Smooth muscle cell (in vitro differentiated cells): ENCODE measurements around the gene CDH26. TPM values are rescaled to one million over a fixed set of nuclear protein-coding genes. Genes with fewer than 3 reads are reported as not detected.
"Not testable (repeated sequence)": the region's sequence is repeated elsewhere in the genome, so short reads cannot be mapped to it uniquely, and the experiment has no call there.

Experiments
- DNase-seq: peaks from one replicate; lab custom pipeline; 2025; ENCODE audit not compliant: unreplicated experiment; lab: John Stamatoyannopoulos, UW
- H2AFZ ChIP-seq: fragments of 200-600 bp; sonication (generic); 2 replicates; pipeline ENCODE4 v1.6.0; 2016; ENCODE audit warnings: antibody characterized with exemption, low read depth, mild to moderate bottlenecking
- H3F3A ChIP-seq: fragments of 200-600 bp; sonication (generic); 2 replicates; pipeline ENCODE4 v1.6.0; 2017; ENCODE audit warnings: antibody characterized with exemption, low read depth
- H3K27ac ChIP-seq: fragments of 200-600 bp; sonication (generic); 2 replicates; pipeline ENCODE4 v1.5.1; 2016; ENCODE audit warnings: low read depth, mild to moderate bottlenecking
- H3K27me3 ChIP-seq: fragments of 200-600 bp; sonication (generic); 2 replicates; pipeline ENCODE4 v1.6.1; 2016; ENCODE audit warnings: low read depth, mild to moderate bottlenecking
- H3K36me3 ChIP-seq: fragments of 200-600 bp; sonication (generic); 2 replicates; pipeline ENCODE4 v1.5.1; 2016; ENCODE audit warnings: low read depth
- H3K4me1 ChIP-seq: fragments of 200-600 bp; sonication (generic); 2 replicates; pipeline ENCODE4 v1.5.1; 2016; ENCODE audit warnings: low read depth
- H3K4me2 ChIP-seq: fragments of 200-600 bp; sonication (generic); 2 replicates; pipeline ENCODE4 v1.6.0; 2016; ENCODE audit warnings: mild to moderate bottlenecking
- H3K4me3 ChIP-seq: fragments of 200-600 bp; sonication (generic); 2 replicates; pipeline ENCODE4 v1.5.1; 2016; ENCODE audit warnings: mild to moderate bottlenecking
- H3K79me2 ChIP-seq: fragments of 200-600 bp; sonication (generic); 2 replicates; pipeline ENCODE4 v1.6.0; 2016; ENCODE audit warnings: low read depth, mild to moderate bottlenecking
- H3K9ac ChIP-seq: fragments of 200-600 bp; sonication (generic); 2 replicates; pipeline ENCODE4 v1.6.0; 2016; ENCODE audit warnings: low read depth
- H3K9me3 ChIP-seq: fragments of 200-600 bp; sonication (generic); replicated peaks from 2 replicates; pipeline ENCODE4 v1.5.1; 2016; ENCODE audit warnings: low read depth
- H4K20me1 ChIP-seq: fragments of 200-600 bp; sonication (generic); 2 replicates; pipeline ENCODE4 v1.6.0; 2016; ENCODE audit warnings: low read depth
- CTCF ChIP-seq: fragments of 200-600 bp; sonication (generic); IDR thresholded peaks from 2 replicates; pipeline ENCODE4 v1.5.1; 2017; ENCODE audit warnings: borderline replicate concordance, mild to moderate bottlenecking, antibody characterized with exemption; ENCODE audit not compliant: insufficient read depth, poor library complexity, severe bottlenecking
- WGBS: methylation state at CpG from one replicate; pipeline ENCODE4 v1.1.7; 2016; ENCODE audit warnings: low lambda C conversion rate; 5-methylcytosine and 5-hydroxymethylcytosine counted together
- polyA plus RNA-seq: library from polyadenylated mRNA; unstranded; fragments of >200 nt; fragmentation: Nextera tagmentation; extraction: Ambion mirVana; gene quantifications from 2 replicates; pipeline ENCODE4 v1.2.1, GENCODE V29; 2016
- total RNA-seq: library from RNA; depleted of rRNA; stranded (reverse); fragments of >200 nt; gene quantifications from 2 replicates; pipeline ENCODE4 v1.2.3, GENCODE V29; 2014

CDH26 gene
- total and polyA plus RNA-seq, 2 experiments from 2014 or later: 0.18 to 1.2 TPM

- H3K9me3 ChIP-seq: no peaks in the 10 kb centered on the region
- no peak overlapping the region for H3K4me2 ChIP-seq
- WGBS: 83% methylated on average over 8 of the region's 8 CpGs
- H2AFZ ChIP-seq: no peak overlapping the region
- TF ChIP-seq CTCF: no peak
- no peaks in the 10 kb centered on the region for H3K27me3 ChIP-seq
- H3F3A ChIP-seq: no peaks in the 10 kb centered on the region
- no peaks in the 10 kb centered on the region for H3K4me1 ChIP-seq
- no peaks in the 10 kb centered on the region for H4K20me1 ChIP-seq
- H3K79me2 ChIP-seq: no peaks in the 10 kb centered on the region
- no peak overlapping the region for H3K9ac ChIP-seq
- no peak overlapping the region for H3K27ac ChIP-seq
- no peak overlapping the region for H3K4me3 ChIP-seq
- no peak for DNase-seq
- no peaks in the 10 kb centered on the region for H3K36me3 ChIP-seq
Measured at GRCh38 chr20:59955131-59955796, 3.0 kb upstream of the CDH26 start.

DNA sequence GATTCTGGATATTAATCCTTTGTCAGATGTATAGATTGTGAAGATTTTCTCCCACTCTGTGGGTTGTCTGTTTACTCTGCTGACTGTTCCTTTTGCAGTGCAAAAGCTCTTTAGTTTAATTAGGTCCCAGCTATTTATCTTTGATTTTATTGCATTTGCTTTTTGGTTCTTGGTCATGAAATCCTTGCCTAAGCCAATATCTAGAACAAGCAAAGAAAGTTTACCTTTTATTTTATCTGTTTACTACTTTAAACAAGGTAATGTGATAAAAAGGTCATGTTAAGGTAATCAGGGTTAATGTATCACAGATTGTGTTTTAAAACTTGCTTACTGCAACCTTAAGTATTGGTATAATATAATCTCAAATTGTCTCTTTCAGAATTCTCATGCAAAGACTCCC is 655 bp upstream of the CDH26 start:
- H3K4me3 ChIP-seq, H2AFZ ChIP-seq, H3K27me3 ChIP-seq, H4K20me1 ChIP-seq, H3K4me1 ChIP-seq, H3K9ac ChIP-seq, H3K27ac ChIP-seq, H3K4me2 ChIP-seq, H3F3A ChIP-seq, DNase-seq, H3K79me2 ChIP-seq, H3K36me3 ChIP-seq, H3K9me3 ChIP-seq: not testable (repeated sequence)

DNA sequence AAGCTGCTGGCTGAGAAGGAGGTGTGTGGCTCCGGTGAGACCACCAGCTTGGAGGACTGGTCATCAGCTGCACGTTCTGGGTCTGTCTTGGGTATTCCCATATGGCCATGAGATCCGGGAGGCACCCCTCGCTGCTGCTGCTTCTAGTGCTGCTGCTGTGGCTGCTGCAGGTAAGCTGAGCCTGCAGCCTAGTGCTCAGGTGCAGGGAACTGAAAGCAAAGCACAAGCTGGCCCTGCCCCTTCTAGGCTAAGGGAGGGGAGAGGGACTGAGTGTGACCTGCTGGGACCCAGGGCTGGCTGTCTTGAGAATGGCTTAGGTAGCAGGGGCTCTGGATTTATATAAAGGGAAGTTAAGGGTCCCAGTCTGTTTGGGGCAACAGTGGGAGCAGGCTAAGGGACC is 403 bp downstream of the CDH26 start:
- Histone ChIP-seq H2AFZ (no peak overlapping the region), H3K36me3 (no peaks in the 10 kb centered on the region), H3K9ac (no peak overlapping the region), H4K20me1 (no peaks in the 10 kb centered on the region), H3K27me3 (no peaks in the 10 kb centered on the region), H3K4me2 (no peak overlapping the region), H3K4me1 (no peaks in the 10 kb centered on the region), H3K79me2 (no peaks in the 10 kb centered on the region), H3K4me3 (no peak overlapping the region), H3K27ac (no peak overlapping the region), H3F3A (no peaks in the 10 kb centered on the region), H3K9me3 (no peaks in the 10 kb centered on the region)
- no peak for DNase-seq
- no peak for TF ChIP-seq CTCF
- WGBS: 94% methylated on average over 4 of the region's 4 CpGs

DNA sequence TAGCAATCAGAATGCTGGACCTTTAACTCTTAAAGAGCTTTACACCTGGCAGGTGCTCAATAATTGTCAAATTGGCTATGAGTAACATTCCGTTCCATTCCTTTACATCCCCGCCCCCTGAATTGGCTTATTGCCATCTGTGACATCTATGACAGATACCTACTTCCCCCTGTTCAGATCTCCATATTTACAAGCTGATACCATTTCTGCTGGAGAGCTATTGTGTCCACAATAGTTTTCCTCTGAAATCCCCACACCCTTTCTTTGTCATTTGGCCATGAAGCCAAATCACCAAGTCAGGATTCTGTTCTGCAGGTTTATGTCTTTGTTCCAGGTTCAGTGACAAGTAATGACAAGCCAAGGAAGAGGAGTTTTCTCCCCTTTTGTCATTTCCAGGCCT is 3.2 kb downstream of the CDH26 start:
- no peak for TF ChIP-seq CTCF
- no peaks in the 10 kb centered on the region for H4K20me1 ChIP-seq
- H3K36me3 ChIP-seq: no peaks in the 10 kb centered on the region
- no peak overlapping the region for H3K4me3 ChIP-seq
- H3F3A ChIP-seq: no peaks in the 10 kb centered on the region
- no peak overlapping the region for H2AFZ ChIP-seq
- H3K4me2 ChIP-seq: no peak overlapping the region
- no peaks in the 10 kb centered on the region for H3K4me1 ChIP-seq
- no peaks in the 10 kb centered on the region for H3K27me3 ChIP-seq
- DNase-seq: no peak
- WGBS: 94% methylated on average over 2 of the region's 2 CpGs
- H3K79me2 ChIP-seq: no peaks in the 10 kb centered on the region
- peak overlapping the region; percentile 33 for H3K27ac ChIP-seq
- H3K9me3 ChIP-seq: no peaks in the 10 kb centered on the region
- H3K9ac ChIP-seq: no peak overlapping the region
